Renal cortical epithelial cell (primary cell): ENCODE measurements around the gene VDAC1. TPM values are rescaled to one million over a fixed set of nuclear protein-coding genes. Genes with fewer than 3 reads are reported as not detected.
"Not testable (repeated sequence)": the region's sequence is repeated elsewhere in the genome, so short reads cannot be mapped to it uniquely, and the experiment has no call there.

Source experiments
- DNase-seq: peaks from one replicate; pipeline ENCODE4 v3.0.0-alpha.2; 2011; ENCODE audit warnings: low read depth
- total RNA-seq: library from RNA; depleted of rRNA; stranded (reverse); fragments of >200 nt; gene quantifications from 2 replicates; pipeline ENCODE4 v1.2.3, GENCODE V29; 2014

The VDAC1 gene
- total RNA-seq, 1 donor from 2014 or later: 517 TPM

GRCh38 chr5:133995341-133995740 lies 9.4 kb downstream of the VDAC1 start:
- DNase-seq: no peak

GRCh38 chr5:133994990-133995333 lies 9.8 kb downstream of the VDAC1 start:
- no peak for DNase-seq

- no peak for DNase-seq
These were observed 10.3 kb downstream of the VDAC1 start for GRCh38 chr5:133994297-133994989.

- peak; percentile 56 for DNase-seq
These were observed 11.4 kb downstream of the VDAC1 start for GRCh38 chr5:133993185-133993936.

GRCh38 chr5:133992429-133993155 lies 12.2 kb downstream of the VDAC1 start:
- no peak for DNase-seq

GRCh38 chr5:133991171-133991910 lies 13.4 kb downstream of the VDAC1 start:
- DNase-seq: no peak

- no peak for DNase-seq
These were observed 14.4 kb downstream of the VDAC1 start for GRCh38 chr5:133990396-133990795.

- DNase-seq: no peak
These were observed 19.1 kb downstream of the VDAC1 start for GRCh38 chr5:133985540-133986180.

GRCh38 chr5:133983674-133984073 lies 21.1 kb downstream of the VDAC1 start:
- no peak for DNase-seq

- DNase-seq: no peak
These were observed 23.1 kb downstream of the VDAC1 start for GRCh38 chr5:133981714-133982113.

- DNase-seq: no peak
These were observed 24.1 kb downstream of the VDAC1 start for GRCh38 chr5:133980652-133981051.

- DNase-seq: no peak
These were observed 25.8 kb downstream of the VDAC1 start for GRCh38 chr5:133978943-133979342.

GRCh38 chr5:133977858-133978257 lies 26.9 kb downstream of the VDAC1 start:
- peak; percentile 80 for DNase-seq

- no peak for DNase-seq
These were observed 27.5 kb downstream of the VDAC1 start for GRCh38 chr5:133977161-133977787.

GRCh38 chr5:133975546-133975945 lies 29.2 kb downstream of the VDAC1 start:
- not testable (repeated sequence) for DNase-seq

GRCh38 chr5:133974142-133974541 lies 30.6 kb downstream of the VDAC1 start:
- DNase-seq: no peak

- no peak for DNase-seq
These were observed 34.4 kb downstream of the VDAC1 start for GRCh38 chr5:133970325-133970909.

GRCh38 chr5:133969654-133970324 lies 35.0 kb downstream of the VDAC1 start:
- DNase-seq: peak; percentile 96

- peak; percentile 94 for DNase-seq
These were observed 36.4 kb downstream of the VDAC1 start, which contains the start of gene C5orf15 for GRCh38 chr5:133968204-133968980. Gene C5orf15, minus strand, starts transcription at chr5:133968625. Its CDS starts 41 bp downstream, at chr5:133968584.
